ENCODE measurements around the gene ITGB1BP2. TPM values are rescaled to one million over a fixed set of nuclear protein-coding genes. Genes with fewer than 3 reads are reported as not detected.
"Not testable (repeated sequence)": the region's sequence is repeated elsewhere in the genome, so short reads cannot be mapped to it uniquely, and the experiment has no call there.

ITGB1BP2 gene
- polyA plus RNA-seq, 1 of the 3 experiments (the other 2 are of a cell fraction), result 1.7 TPM

DNA sequence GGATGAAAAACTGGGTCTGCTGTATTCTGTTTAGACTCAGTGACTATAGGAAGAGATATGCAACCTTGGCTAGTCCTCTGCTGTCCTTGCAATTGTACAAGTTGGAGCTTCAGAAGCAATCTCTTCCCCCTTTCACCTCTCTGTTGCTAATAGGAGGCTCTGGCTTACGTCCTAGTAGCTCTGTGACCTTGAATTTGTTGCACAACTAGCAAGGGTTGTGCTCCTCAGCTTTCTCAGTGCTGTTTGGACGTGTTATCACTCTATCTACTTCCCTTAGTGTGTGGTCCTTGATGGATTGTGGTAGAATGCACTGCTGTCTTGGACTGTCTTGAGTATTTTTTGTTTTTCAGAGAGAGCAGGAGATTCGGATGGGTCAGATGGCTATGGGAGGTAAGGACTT, 3.4 kb upstream of the ITGB1BP2 start:
- Histone ChIP-seq H4K20me1 (ENCODE audit: insufficient read depth) (peaks cover 22% of the 10 kb centered on the region), H3K4me3 (ENCODE audit: low read depth in 2 of 2, low read length in 1 of 2) (no peak overlapping the region), H3F3A (replicated peaks; ENCODE audit: insufficient read depth) (peaks cover 73% of the 10 kb centered on the region), H3K79me2 (ENCODE audit: insufficient read depth) (peaks cover 29% of the 10 kb centered on the region), H3K36me3 (replicated peaks in 1 of 2; ENCODE audit: control insufficient read depth in 1 of 2, insufficient read depth in 2 of 2, low read length in 1 of 2) (peaks cover 60 to 78% of the 10 kb centered on the region in 2 experiments), H3K4me2 (no peak overlapping the region), H3K9ac (no peak overlapping the region), H3K9me3 (no peaks in the 10 kb centered on the region), H2AFZ (ENCODE audit: low read depth) (no peak overlapping the region), H3K27ac (ENCODE audit: low read depth in 2 of 2, low read length in 1 of 2) (no peak overlapping the region), H3K4me1 (ENCODE audit: control insufficient read depth in 1 of 2, insufficient read depth in 2 of 2, low read depth in 1 of 2, low read length in 1 of 2) (0 out of 4 replicates have a peak, but pooled peaks cover 0 to 2% of the 10 kb centered on the region in 2 experiments), H3K27me3 (ENCODE audit: insufficient read depth) (no peaks in the 10 kb centered on the region), H3K9me2 (no peaks in the 10 kb centered on the region)
- ChIA-PET CTCF (interaction anchor here (1.6 kb wide), 1 partner anchor 44 kb away, joined by 5 read pairs; the partner anchor contains the start of gene ZMYM3), POLR2A (no interaction called here)
- 83% methylated on average over 3 of the region's 3 CpGs for WGBS (ENCODE audit: low lambda C conversion rate)
- DNase-seq, result no peak
- TF ChIP-seq RFX5 (IDR thresholded peaks at IDR 0.05; ENCODE audit: low read length), result no peak
- no peak for TF ChIP-seq TCF12 (IDR thresholded peaks at IDR 0.05)
- TF ChIP-seq MXI1 (IDR thresholded peaks at IDR 0.05; ENCODE audit: low read depth, low read length), result no peak
- TF ChIP-seq RAD21 (IDR thresholded peaks at IDR 0.05; ENCODE audit: low read length), result no peak
- TF ChIP-seq, protein P1, sequence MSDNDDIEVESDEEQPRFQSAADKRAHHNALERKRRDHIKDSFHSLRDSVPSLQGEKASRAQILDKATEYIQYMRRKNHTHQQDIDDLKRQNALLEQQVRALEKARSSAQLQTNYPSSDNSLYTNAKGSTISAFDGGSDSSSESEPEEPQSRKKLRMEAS (IDR thresholded peaks at IDR 0.05; ENCODE audit: low read depth), result no peak
- TF ChIP-seq REST (IDR thresholded peaks at IDR 0.05; ENCODE audit: low read depth, low read length), result no peak
- no peak for TF ChIP-seq EP300 (IDR thresholded peaks at IDR 0.05; ENCODE audit: borderline replicate concordance in 1 of 2, low read depth in 1 of 2, low read length in 1 of 2)

DNA sequence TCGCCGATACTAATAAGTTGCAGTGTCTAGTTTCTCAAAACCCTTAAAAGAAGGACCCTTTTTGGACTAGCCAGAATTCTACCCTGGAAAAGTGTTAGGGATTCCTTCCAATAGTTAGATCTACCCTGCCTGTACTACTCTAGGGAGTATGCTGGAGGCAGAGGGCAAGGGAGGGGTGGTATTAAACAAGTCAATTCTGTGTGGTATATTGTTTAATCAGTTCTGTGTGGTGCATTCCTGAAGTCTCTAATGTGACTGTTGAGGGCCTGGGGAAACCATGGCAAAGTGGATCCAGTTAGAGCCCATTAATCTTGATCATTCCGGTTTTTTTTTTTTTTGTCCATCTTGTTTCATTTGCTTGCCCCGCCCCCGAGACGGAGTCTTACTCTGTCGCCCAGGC, 1.5 kb upstream of the ITGB1BP2 start:
- POLR2A ChIA-PET; H4K20me1 ChIP-seq (ENCODE audit: insufficient read depth); H3K9me3 ChIP-seq; DNase-seq; H3K4me3 ChIP-seq (ENCODE audit: low read depth in 2 of 2, low read length in 1 of 2); H3K9me2 ChIP-seq; H2AFZ ChIP-seq (ENCODE audit: low read depth); H3K27me3 ChIP-seq (ENCODE audit: insufficient read depth); H3K4me2 ChIP-seq; CTCF ChIA-PET; H3K9ac ChIP-seq; H3K4me1 ChIP-seq (ENCODE audit: control insufficient read depth in 1 of 2, insufficient read depth in 2 of 2, low read depth in 1 of 2, low read length in 1 of 2); H3K27ac ChIP-seq (ENCODE audit: low read depth in 2 of 2, low read length in 1 of 2): not testable (repeated sequence)
- H3K79me2 ChIP-seq (ENCODE audit: insufficient read depth), result peaks cover 12% of the 10 kb centered on the region; the same call in 1 of the 2 replicates
- peaks cover 67% of the 10 kb centered on the region for H3F3A ChIP-seq (replicated peaks; ENCODE audit: insufficient read depth)
- WGBS (ENCODE audit: low lambda C conversion rate), result 94% methylated on average over 7 of the region's 7 CpGs
- H3K36me3 ChIP-seq (replicated peaks in 1 of 2; ENCODE audit: control insufficient read depth in 1 of 2, insufficient read depth in 2 of 2, low read length in 1 of 2), result peaks cover 51 to 58% of the 10 kb centered on the region in 2 experiments

GRCh38 chrX:71300495-71300894, 1.1 kb upstream of the ITGB1BP2 start:
- H4K20me1 ChIP-seq (ENCODE audit: insufficient read depth); CTCF ChIA-PET; DNase-seq; H3K4me2 ChIP-seq; H3K9ac ChIP-seq; H3K27ac ChIP-seq (ENCODE audit: low read depth in 2 of 2, low read length in 1 of 2); H3K9me2 ChIP-seq; H3K4me3 ChIP-seq (ENCODE audit: low read depth in 2 of 2, low read length in 1 of 2); H3K4me1 ChIP-seq (ENCODE audit: control insufficient read depth in 1 of 2, insufficient read depth in 2 of 2, low read depth in 1 of 2, low read length in 1 of 2); H3K27me3 ChIP-seq (ENCODE audit: insufficient read depth); POLR2A ChIA-PET; H2AFZ ChIP-seq (ENCODE audit: low read depth); H3K79me2 ChIP-seq (ENCODE audit: insufficient read depth); H3K9me3 ChIP-seq: not testable (repeated sequence)
- Histone ChIP-seq H3K36me3 (replicated peaks in 1 of 2; ENCODE audit: control insufficient read depth in 1 of 2, insufficient read depth in 2 of 2, low read length in 1 of 2) (peaks cover 51 to 56% of the 10 kb centered on the region in 2 experiments), H3F3A (replicated peaks; ENCODE audit: insufficient read depth) (peaks cover 63% of the 10 kb centered on the region)
- 90% methylated on average over 7 of the region's 7 CpGs for WGBS (ENCODE audit: low lambda C conversion rate)
